Mucosa of rectum (tissue), 2 donors: Measurements from ENCODE around the gene LRPPRC.

Source experiments
- H3K27ac ChIP-seq, 2 donors: one replicate each; pipeline ENCODE4 v1.7.0; 2013; ENCODE audit warnings: inconsistent platforms in 2 of 2, low read depth in 2 of 2, low read length in 2 of 2
- H3K27me3 ChIP-seq, 2 donors: one replicate each; pipeline ENCODE4 v1.7.0; 2013; ENCODE audit warnings: low read length in 2 of 2; ENCODE audit not compliant: control insufficient read depth in 2 of 2, insufficient read depth in 2 of 2
- H3K36me3 ChIP-seq, 2 donors: one replicate each; pipeline ENCODE4 v1.7.0; 2013; ENCODE audit warnings: low read length in 2 of 2; ENCODE audit not compliant: control insufficient read depth in 2 of 2, insufficient read depth in 2 of 2
- H3K4me1 ChIP-seq, 2 donors: one replicate each; pipeline ENCODE4 v1.7.0; 2013; ENCODE audit warnings: low read length in 2 of 2, mild to moderate bottlenecking in 1 of 2; ENCODE audit not compliant: control insufficient read depth in 2 of 2, insufficient read depth in 2 of 2
- H3K4me3 ChIP-seq, 2 donors: one replicate each; pipeline ENCODE4 v1.7.0; 2013; ENCODE audit warnings: low read length in 2 of 2
- H3K9ac ChIP-seq, 2 donors: one replicate each; pipeline ENCODE4 v1.7.0; 2013; ENCODE audit warnings: low read length in 2 of 2, low read depth in 1 of 2, mild to moderate bottlenecking in 1 of 2
- H3K9me3 ChIP-seq, 2 donors: one replicate each; pipeline ENCODE4 v1.7.0; 2013; ENCODE audit warnings: low read length in 2 of 2; ENCODE audit not compliant: control insufficient read depth in 2 of 2
- donor health status: healthy.
- donor health status: Normal muscosa, but diverticular disease.

Gene LRPPRC

DNA sequence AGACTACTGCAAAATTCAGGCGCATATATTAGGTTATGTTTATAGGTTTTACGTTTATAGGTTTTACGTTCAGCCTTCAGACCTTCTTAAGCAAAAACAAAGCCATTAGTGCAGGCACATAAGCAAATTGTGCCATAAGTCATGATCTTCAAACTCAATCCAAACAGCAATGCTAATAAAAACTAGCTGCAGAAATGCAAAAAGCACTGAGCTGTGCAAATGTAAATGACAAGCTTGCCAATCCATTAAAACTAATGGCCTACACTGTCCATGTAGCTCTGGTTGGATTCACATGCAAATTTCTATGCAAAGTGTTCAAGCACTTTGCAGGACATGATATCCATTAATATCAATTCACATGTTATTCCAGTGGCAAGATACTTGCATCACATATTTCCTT, 50.9 kb downstream of the LRPPRC start:
- no peak overlapping the region for H3K4me3 ChIP-seq
- H3K4me1 ChIP-seq, result no peaks in the 10 kb centered on the region
- no peak overlapping the region for H3K9ac ChIP-seq
- H3K36me3 ChIP-seq, result peaks cover 46 to 48% of the 10 kb centered on the region in 2 donors
- H3K27ac ChIP-seq, result no peak overlapping the region
- H3K27me3 ChIP-seq, result no peaks in the 10 kb centered on the region
- H3K9me3 ChIP-seq, result no peaks in the 10 kb centered on the region

DNA sequence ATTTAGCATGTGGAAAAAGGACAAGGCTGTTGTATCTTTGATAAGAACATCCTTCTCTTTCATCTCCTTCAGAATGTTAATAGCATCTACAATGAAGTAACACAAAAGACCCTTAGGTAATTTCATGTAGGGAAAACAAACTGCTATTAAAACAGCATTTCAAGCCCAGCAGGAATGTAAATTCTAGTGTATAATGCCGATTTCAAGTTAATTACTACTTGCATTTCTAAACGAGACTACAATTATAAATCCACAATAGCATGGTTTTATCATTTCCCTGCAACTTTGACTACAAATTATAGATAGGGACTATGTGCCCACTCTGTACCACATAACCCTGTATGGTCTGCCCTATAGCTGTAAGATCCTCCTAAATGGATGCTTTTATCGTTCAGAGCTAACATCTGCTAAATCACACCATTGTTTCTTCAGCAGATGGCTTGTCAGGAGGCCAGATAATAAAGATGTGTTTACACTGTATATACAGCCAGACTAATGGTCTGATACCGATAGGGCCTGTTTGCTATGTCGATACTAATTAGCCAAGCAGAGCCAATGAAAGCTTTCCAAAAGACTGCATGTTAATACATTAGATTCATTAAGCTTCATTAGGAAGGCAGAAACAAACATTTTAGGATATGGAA, 51.9 kb downstream of the LRPPRC start:
- H3K27ac ChIP-seq, result no peak overlapping the region
- peaks cover 42 to 48% of the 10 kb centered on the region in 2 donors for H3K36me3 ChIP-seq

DNA sequence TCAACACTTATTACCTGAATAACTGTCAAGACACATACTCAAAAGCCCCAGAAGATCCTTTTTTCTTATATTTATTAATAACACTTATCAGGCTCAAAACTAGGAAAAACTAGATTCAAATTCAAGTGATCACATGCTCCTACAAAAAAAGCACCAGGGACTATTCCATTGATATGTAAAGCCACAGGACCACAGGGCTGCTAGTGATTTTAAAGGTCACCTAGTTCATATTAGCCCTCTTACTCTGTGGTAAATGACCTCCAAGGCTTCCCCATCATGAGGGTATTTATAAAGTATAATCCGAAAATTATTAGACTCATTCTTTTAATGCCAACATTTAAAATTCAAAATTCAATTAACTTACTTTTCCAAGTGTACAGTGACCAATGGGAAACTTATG, 52.5 kb downstream of the LRPPRC start:
- Histone ChIP-seq H3K4me1 (no peaks in the 10 kb centered on the region), H3K27me3 (no peaks in the 10 kb centered on the region), H3K27ac (no peak overlapping the region), H3K9me3 (no peaks in the 10 kb centered on the region), H3K4me3 (no peak overlapping the region), H3K9ac (no peak overlapping the region), H3K36me3 (peaks cover 36 to 41% of the 10 kb centered on the region in 2 donors)

More for the DNA sequence above, 51.9 kb downstream of the LRPPRC start:
- Histone ChIP-seq H3K4me3 (no peak overlapping the region), H3K4me1 (no peaks in the 10 kb centered on the region), H3K9me3 (no peaks in the 10 kb centered on the region), H3K9ac (no peak overlapping the region), H3K27me3 (no peaks in the 10 kb centered on the region)

- no peaks in the 10 kb centered on the region for H3K9me3 ChIP-seq
- no peak overlapping the region for H3K9ac ChIP-seq
- no peaks in the 10 kb centered on the region for H3K27me3 ChIP-seq
- H3K36me3 ChIP-seq, result peaks cover 32 to 37% of the 10 kb centered on the region in 2 donors
- H3K4me1 ChIP-seq, result no peaks in the 10 kb centered on the region
- H3K27ac ChIP-seq, result no peak overlapping the region
- no peak overlapping the region for H3K4me3 ChIP-seq
Measured at GRCh38 chr2:43942881-43943280, 52.9 kb downstream of the LRPPRC start.

GRCh38 chr2:43941966-43942365, 53.8 kb downstream of the LRPPRC start:
- Histone ChIP-seq H3K27me3 (no peaks in the 10 kb centered on the region), H3K4me1 (no peaks in the 10 kb centered on the region), H3K36me3 (peaks cover 26 to 35% of the 10 kb centered on the region in 2 donors), H3K9ac (no peak overlapping the region), H3K4me3 (no peak overlapping the region), H3K27ac (no peak overlapping the region), H3K9me3 (no peaks in the 10 kb centered on the region)

DNA sequence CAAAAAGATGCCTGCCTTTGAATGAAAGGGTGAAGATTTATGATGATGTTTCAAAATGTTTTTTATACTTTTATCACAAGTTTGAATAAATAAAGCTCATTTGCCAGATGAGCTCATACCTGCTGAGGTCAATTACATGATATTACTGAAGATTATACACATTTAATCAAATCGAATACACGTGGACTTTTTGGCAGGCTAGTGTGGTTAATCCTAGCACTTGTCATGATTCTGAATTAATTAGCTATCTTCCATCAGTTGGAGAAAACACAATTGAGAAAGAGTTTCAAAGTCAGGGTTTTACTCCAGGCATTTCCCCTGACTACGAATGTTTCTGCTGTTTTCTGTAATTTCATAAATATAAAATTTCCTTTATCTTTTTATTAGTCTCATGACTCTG, 54.4 kb downstream of the LRPPRC start:
- no peaks in the 10 kb centered on the region for H3K9me3 ChIP-seq
- no peaks in the 10 kb centered on the region for H3K27me3 ChIP-seq
- no peak overlapping the region for H3K27ac ChIP-seq
- H3K4me3 ChIP-seq, result no peak overlapping the region
- H3K9ac ChIP-seq, result no peak overlapping the region
- H3K36me3 ChIP-seq, result peaks cover 21 to 30% of the 10 kb centered on the region in 2 donors
- H3K4me1 ChIP-seq, result no peaks in the 10 kb centered on the region

GRCh38 chr2:43939695-43940256, 56.0 kb downstream of the LRPPRC start:
- Histone ChIP-seq H3K9me3 (no peaks in the 10 kb centered on the region), H3K27ac (no peak overlapping the region), H3K4me3 (no peak overlapping the region), H3K9ac (no peak overlapping the region), H3K36me3 (peaks cover 8 to 14% of the 10 kb centered on the region in 2 donors), H3K27me3 (no peaks in the 10 kb centered on the region), H3K4me1 (no peaks in the 10 kb centered on the region)

DNA sequence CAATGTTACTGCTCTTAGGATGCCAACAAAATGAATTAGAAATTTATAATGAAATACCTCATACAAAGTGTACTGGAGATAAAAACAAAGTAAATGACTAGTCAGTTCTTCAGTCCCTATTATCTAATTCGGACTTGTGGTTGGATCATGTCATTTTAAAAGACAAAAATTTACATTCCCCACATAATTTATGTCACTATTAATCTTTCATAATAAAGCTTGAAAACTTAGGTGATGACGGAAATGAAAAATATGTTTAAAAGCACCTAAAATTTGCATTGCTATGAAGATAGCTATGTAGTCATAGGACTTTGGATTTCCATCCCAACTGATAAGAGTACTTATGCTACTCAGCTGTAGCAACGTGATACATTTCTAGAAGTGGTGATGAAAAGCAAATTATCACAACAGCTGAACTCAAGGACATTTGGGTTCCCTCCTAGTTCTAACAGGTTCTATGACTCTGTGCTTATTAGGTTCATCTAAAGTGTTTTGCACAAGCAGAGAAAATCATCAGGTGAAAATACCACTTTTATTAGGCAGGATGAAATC, 58.4 kb downstream of the LRPPRC start:
- Histone ChIP-seq H3K4me1 (no peaks in the 10 kb centered on the region), H3K27ac (no peak overlapping the region), H3K9me3 (no peaks in the 10 kb centered on the region), H3K4me3 (no peak overlapping the region), H3K27me3 (no peaks in the 10 kb centered on the region), H3K9ac (no peak overlapping the region), H3K36me3 (peaks cover 11 to 20% of the 10 kb centered on the region in 2 donors)

DNA sequence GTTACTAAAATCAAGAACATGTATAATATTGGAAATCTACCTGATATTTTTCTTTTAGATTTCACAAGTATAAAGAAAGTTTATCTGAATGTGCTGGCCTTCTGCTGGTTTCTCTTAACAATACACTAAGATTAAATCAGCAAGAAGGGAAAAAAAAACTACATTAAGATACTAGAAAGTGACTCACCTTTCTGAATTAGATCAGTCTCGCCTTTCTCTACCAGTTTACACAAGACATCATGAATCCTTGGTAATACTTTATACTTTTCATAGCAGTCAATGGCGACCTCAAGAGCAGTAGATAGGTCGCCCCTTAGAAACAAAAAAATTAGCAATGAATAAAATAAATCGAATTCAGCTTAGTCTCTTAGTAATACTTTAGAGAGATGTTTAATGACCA, 61.2 kb downstream of the LRPPRC start:
- no peaks in the 10 kb centered on the region for H3K9me3 ChIP-seq
- no peak overlapping the region for H3K4me3 ChIP-seq
- H3K4me1 ChIP-seq, result no peaks in the 10 kb centered on the region
- H3K36me3 ChIP-seq, result peaks cover 16 to 29% of the 10 kb centered on the region in 2 donors
- H3K27me3 ChIP-seq, result no peaks in the 10 kb centered on the region
- no peak overlapping the region for H3K27ac ChIP-seq
- no peak overlapping the region for H3K9ac ChIP-seq

DNA sequence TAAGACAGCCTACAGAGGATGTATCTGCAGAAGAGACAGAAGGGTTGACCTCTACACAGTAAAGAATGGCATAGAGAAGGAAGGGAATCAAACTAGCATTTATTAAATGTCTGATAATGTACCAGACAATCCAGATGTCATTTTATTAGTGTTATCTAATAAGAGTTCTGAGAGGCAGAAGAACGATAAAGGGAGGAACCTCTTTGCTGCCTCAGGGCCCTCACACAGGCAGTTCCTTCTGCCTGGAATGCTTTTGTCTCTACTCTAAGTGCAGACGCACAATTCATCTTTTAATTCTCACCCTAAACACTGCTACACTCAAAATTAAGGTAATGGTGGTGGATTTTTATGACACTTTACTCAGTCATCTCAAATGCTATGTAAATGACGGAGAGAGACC, 64.5 kb downstream of the LRPPRC start:
- Histone ChIP-seq H3K4me3 (no peak overlapping the region), H3K9ac (no peak overlapping the region), H3K27me3 (no peaks in the 10 kb centered on the region), H3K9me3 (no peaks in the 10 kb centered on the region), H3K4me1 (no peaks in the 10 kb centered on the region), H3K36me3 (peaks cover 21 to 27% of the 10 kb centered on the region in 2 donors), H3K27ac (no peak overlapping the region)
